HG03135 (cell line): ENCODE data around the gene ADGRG7.
"Not testable (repeated sequence)": the region's sequence is repeated elsewhere in the genome, so short reads cannot be mapped to it uniquely, and the experiment has no call there.

Source experiments
- ATAC-seq: cut with Tn5 transposase; IDR thresholded peaks from one replicate; pipeline ENCODE4 v1.9.1; 2021; ENCODE audit warnings: mild to moderate bottlenecking, moderate library complexity; ENCODE audit not compliant: unreplicated experiment

The ADGRG7 gene

GRCh38 chr3:100609305-100609704 lies at the start of gene ADGRG7:
Gene ADGRG7 (plus strand): TSS chr3:100609601. CDS start chr3:100609857, 256 bp downstream.
- no peak for ATAC-seq

GRCh38 chr3:100560426-100560825 lies 49.0 kb upstream of the ADGRG7 start:
- no peak for ATAC-seq

- ATAC-seq = no peak
These were observed 47.8 kb upstream of the ADGRG7 start for GRCh38 chr3:100561459-100562158.

- no peak for ATAC-seq
These were observed 47.1 kb upstream of the ADGRG7 start for GRCh38 chr3:100562224-100562857.

- no peak for ATAC-seq
These were observed 46.2 kb upstream of the ADGRG7 start for GRCh38 chr3:100563228-100563627.

GRCh38 chr3:100563652-100564211 lies 45.7 kb upstream of the ADGRG7 start:
- no peak for ATAC-seq

GRCh38 chr3:100570811-100571210 lies 38.6 kb upstream of the ADGRG7 start:
- ATAC-seq = no peak

GRCh38 chr3:100574536-100574935 lies 34.9 kb upstream of the ADGRG7 start:
- ATAC-seq = no peak

GRCh38 chr3:100575704-100576103 lies 33.7 kb upstream of the ADGRG7 start:
- no peak for ATAC-seq

GRCh38 chr3:100577382-100578008 lies 31.9 kb upstream of the ADGRG7 start:
- ATAC-seq = no peak

- no peak for ATAC-seq
These were observed 30.8 kb upstream of the ADGRG7 start for GRCh38 chr3:100578646-100579045.

GRCh38 chr3:100580147-100580546 lies 29.3 kb upstream of the ADGRG7 start:
- no peak for ATAC-seq

- no peak for ATAC-seq
These were observed 27.8 kb upstream of the ADGRG7 start for GRCh38 chr3:100581650-100582049.

GRCh38 chr3:100582157-100582556 lies 27.2 kb upstream of the ADGRG7 start:
- not testable (repeated sequence) for ATAC-seq

GRCh38 chr3:100584101-100584660 lies 25.2 kb upstream of the ADGRG7 start:
- ATAC-seq = no peak

GRCh38 chr3:100586832-100587231 lies 22.6 kb upstream of the ADGRG7 start:
- ATAC-seq = no peak

- no peak for ATAC-seq
These were observed 21.1 kb upstream of the ADGRG7 start for GRCh38 chr3:100588251-100588650.

GRCh38 chr3:100590114-100590839 lies 19.1 kb upstream of the ADGRG7 start:
- peak; percentile 83 for ATAC-seq

GRCh38 chr3:100590840-100591147 lies 18.6 kb upstream of the ADGRG7 start:
- ATAC-seq = no peak

- ATAC-seq = no peak
These were observed 18.0 kb upstream of the ADGRG7 start for GRCh38 chr3:100591411-100591810.
